HCT116 (cell line): ENCODE measurements around the gene ARIH2. TPM values are rescaled to one million over a fixed set of nuclear protein-coding genes. Genes with fewer than 3 reads are reported as not detected.

ENCODE experiments used
- ATAC-seq: fragments of 200-7000 bp; cut with Tn5 transposase; 2 replicates; pipeline ENCODE4 v1.9.1; 2020; ENCODE audit warnings: mild to moderate bottlenecking, moderate library complexity
- BruUV-seq: library from RNA; stranded (reverse); fragments of 400-500 nt; replicated peaks from 2 replicates; lab custom pipeline; 2021; lab: Mats Ljungman, UMichigan
- CTCF ChIA-PET: fragments of 300-600 bp; sonication (Branson Sonifier 250); formaldehyde crosslinking; loops from one replicate; lab custom pipeline; 2021; ENCODE audit warnings: antibody characterized with exemption; lab: Charles Lee
- POLR2A ChIA-PET: fragments of 300-600, 350-600 bp; sonication (Branson Sonifier 250); formaldehyde crosslinking; loops from one replicate; lab custom pipeline; 2021; ENCODE audit warnings: antibody characterized with exemption; lab: Charles Lee
- RAD21 ChIA-PET, 2 experiments: fragments of 300-600 bp; sonication (Branson Sonifier 250); formaldehyde crosslinking; loops; one replicate each; lab custom pipeline; 2023; ENCODE audit warnings: low total read pairs in 2 of 2; ENCODE audit not compliant: uncharacterized antibody in 2 of 2, unreplicated experiment in 2 of 2, low non-redundant PET in 1 of 2; lab: Charles Lee
- DNase-seq: peaks from one replicate; pipeline ENCODE4 v3.0.0-alpha.2; 2010; ENCODE audit warnings: low read depth, low spot score
- H2AFZ ChIP-seq: fragments of 200-600 bp; shearing (Covaris generic), sonication (generic); 2 replicates; pipeline ENCODE4 v1.6.1; 2017; ENCODE audit warnings: low read depth, mixed run types, mixed read lengths, antibody characterized with exemption, low read length; ENCODE audit not compliant: poor library complexity, severe bottlenecking
- H3K27ac ChIP-seq: 2 replicates; pipeline ENCODE4 v1.5.1; 2012; ENCODE audit warnings: low read depth, low read length
- H3K27me3 ChIP-seq: fragments of 200-600 bp; sonication (generic); 2 replicates; pipeline ENCODE4 v1.6.1; 2016; ENCODE audit warnings: mixed run types, low read length, mixed read lengths; ENCODE audit not compliant: insufficient read depth
- H3K36me3 ChIP-seq, 2 experiments: fragments of 200-500 bp in 1 of 2; fragments of 200-600 bp in 1 of 2; sonication (Bioruptor generic) in 1 of 2; sonication (generic) in 1 of 2; 2 replicates each; pipeline versions ENCODE4 v1.5.1 to v1.6.1; 2014 to 2016; ENCODE audit warnings: low read length in 2 of 2, inconsistent platforms in 1 of 2, mixed read lengths in 1 of 2, mixed run types in 1 of 2; ENCODE audit not compliant: insufficient read depth in 2 of 2, control insufficient read depth in 1 of 2
- H3K4me1 ChIP-seq, 2 experiments: fragments of 200-600 bp in 1 of 2; sonication (generic) in 1 of 2; 2 replicates each; pipeline versions ENCODE4 v1.5.1 to v1.6.1; 2012 to 2017; ENCODE audit warnings: low read length in 2 of 2, inconsistent platforms in 1 of 2, mild to moderate bottlenecking in 1 of 2, mixed read lengths in 1 of 2, mixed run types in 1 of 2, moderate library complexity in 1 of 2; ENCODE audit not compliant: insufficient read depth in 2 of 2, control insufficient read depth in 1 of 2
- H3K4me2 ChIP-seq: fragments of 200-600 bp; sonication (generic); 2 replicates; pipeline ENCODE4 v1.6.1; 2017; ENCODE audit warnings: mixed run types, low read length, mixed read lengths
- H3K4me3 ChIP-seq, 2 experiments: fragments of 200-600 bp in 1 of 2; sonication (generic) in 1 of 2; replicated peaks in 1 of 2; 2 replicates each; pipeline ENCODE4 v1.5.1; 2011 to 2016; ENCODE audit warnings: low read length in 2 of 2, control low read depth in 1 of 2, low read depth in 1 of 2, mild to moderate bottlenecking in 1 of 2, mixed read lengths in 1 of 2, mixed run types in 1 of 2
- H3K79me2 ChIP-seq: fragments of 200-600 bp; sonication (generic); 2 replicates; pipeline ENCODE4 v1.6.1; 2017; ENCODE audit warnings: mild to moderate bottlenecking, mixed run types, low read length, moderate library complexity, mixed read lengths; ENCODE audit not compliant: insufficient read depth
- H3K9ac ChIP-seq: fragments of 200-600 bp; sonication (generic); 2 replicates; pipeline ENCODE4 v1.6.1; 2016; ENCODE audit warnings: low read length, mixed read lengths
- H3K9me2 ChIP-seq: fragments of 200-600 bp; sonication (generic), shearing (Covaris generic); 2 replicates; pipeline ENCODE4 v1.6.1; 2017; ENCODE audit warnings: mixed run types, mild to moderate bottlenecking, moderate library complexity; ENCODE audit not compliant: insufficient read depth
- H3K9me3 ChIP-seq, 2 experiments: fragments of 200-500 bp in 1 of 2; fragments of 200-600 bp in 1 of 2; sonication (Bioruptor generic) in 1 of 2; sonication (generic) in 1 of 2; 2 replicates each; pipeline ENCODE4 v1.6.1; 2014 to 2017; ENCODE audit warnings: low read length in 2 of 2, mixed read lengths in 2 of 2, inconsistent platforms in 1 of 2, low read depth in 1 of 2, mild to moderate bottlenecking in 1 of 2, mixed run types in 1 of 2, moderate library complexity in 1 of 2; ENCODE audit not compliant: control insufficient read depth in 1 of 2, insufficient read depth in 1 of 2
- H4K20me1 ChIP-seq: fragments of 200-600 bp; sonication (generic), shearing (Covaris generic); 2 replicates; pipeline ENCODE4 v1.6.1; 2017; ENCODE audit warnings: mixed run types, mild to moderate bottlenecking, moderate library complexity; ENCODE audit not compliant: insufficient read depth
- POLR2A ChIP-seq: IDR thresholded peaks from 2 replicates; pipeline ENCODE4 v1.7.0; 2011; ENCODE audit warnings: borderline replicate concordance; ENCODE audit not compliant: insufficient read depth, insufficient read length; ENCODE audit errors: extremely low read depth
- POLR2AphosphoS5 ChIP-seq: IDR thresholded peaks from 2 replicates; pipeline ENCODE4 v1.6.1; 2011; ENCODE audit warnings: mild to moderate bottlenecking, low read depth, low read length, moderate library complexity
- SP1 ChIP-seq: IDR thresholded peaks from 2 replicates; pipeline ENCODE4 v1.6.1; 2012; ENCODE audit warnings: low read depth
- intact Hi-C: fragments of 100-400 bp; cut with micrococcal nuclease; formaldehyde crosslinking; loops from 2 replicates; pipeline ENCODE4 v1.10.0; 2022
- total RNA-seq: library from RNA; stranded (reverse); gene quantifications from one replicate; pipeline ENCODE4 v1.2.1, GENCODE V29; 2021; ENCODE audit not compliant: unreplicated experiment
- TF ChIP-seq, protein P1 (sequence below): IDR thresholded peaks from 2 replicates; pipeline ENCODE4 v1.6.1; 2012
- TF ChIP-seq, protein P2 (sequence below): IDR thresholded peaks from 2 replicates; pipeline ENCODE4 v1.6.1; 2011; ENCODE audit warnings: mild to moderate bottlenecking, low read length, moderate library complexity; ENCODE audit not compliant: insufficient replicate concordance; ENCODE audit errors: extremely low read depth

The ARIH2 gene
- total RNA-seq, 1 experiment from 2014 or later: 105 TPM

DNA sequence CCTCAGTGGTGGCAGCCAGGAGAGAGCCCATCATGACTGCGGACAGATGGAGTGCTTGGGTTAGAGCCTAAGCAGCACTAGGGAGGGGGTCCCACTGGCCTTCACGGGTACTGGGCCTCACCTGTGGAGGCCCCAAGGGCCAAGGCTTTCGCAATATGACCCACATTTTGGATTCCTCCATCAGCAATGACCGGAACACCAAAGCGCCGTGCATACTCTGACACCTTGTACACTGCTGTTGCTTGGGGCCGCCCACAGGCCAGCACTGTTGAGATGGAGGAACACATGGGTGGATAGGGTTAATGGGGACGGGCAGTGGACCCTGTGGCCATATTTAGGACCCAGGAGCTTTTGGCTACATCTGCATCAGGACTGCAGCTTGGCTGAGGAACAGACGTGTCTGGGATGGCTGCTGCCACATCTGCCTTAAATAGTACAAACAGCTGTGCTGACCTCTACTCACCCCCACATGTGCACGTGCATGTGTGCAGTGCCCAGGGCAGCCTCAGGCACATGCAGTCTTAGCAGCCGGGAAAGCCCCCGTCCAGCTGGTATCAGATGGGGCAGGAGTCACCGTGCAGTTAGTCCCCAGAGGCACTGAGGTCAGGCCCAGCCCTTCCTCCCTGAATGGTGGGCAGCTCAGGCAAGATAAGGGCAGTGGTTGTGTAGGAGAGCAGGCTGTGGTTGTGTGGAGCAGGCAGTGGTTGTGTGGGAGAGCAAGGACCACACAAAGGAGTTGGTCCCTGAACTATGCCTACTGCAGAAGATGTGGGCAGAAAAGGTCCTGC lies 106.6 kb downstream of the ARIH2 start:
- TF ChIP-seq, protein P1, sequence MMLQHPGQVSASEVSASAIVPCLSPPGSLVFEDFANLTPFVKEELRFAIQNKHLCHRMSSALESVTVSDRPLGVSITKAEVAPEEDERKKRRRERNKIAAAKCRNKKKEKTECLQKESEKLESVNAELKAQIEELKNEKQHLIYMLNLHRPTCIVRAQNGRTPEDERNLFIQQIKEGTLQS: no peak
- peak; percentile 10; the same call in 1 of the 2 replicates for TF ChIP-seq POLR2AphosphoS5
- TF ChIP-seq SP1: no peak
- TF ChIP-seq POLR2A: peak; percentile 3
- TF ChIP-seq, protein P2, sequence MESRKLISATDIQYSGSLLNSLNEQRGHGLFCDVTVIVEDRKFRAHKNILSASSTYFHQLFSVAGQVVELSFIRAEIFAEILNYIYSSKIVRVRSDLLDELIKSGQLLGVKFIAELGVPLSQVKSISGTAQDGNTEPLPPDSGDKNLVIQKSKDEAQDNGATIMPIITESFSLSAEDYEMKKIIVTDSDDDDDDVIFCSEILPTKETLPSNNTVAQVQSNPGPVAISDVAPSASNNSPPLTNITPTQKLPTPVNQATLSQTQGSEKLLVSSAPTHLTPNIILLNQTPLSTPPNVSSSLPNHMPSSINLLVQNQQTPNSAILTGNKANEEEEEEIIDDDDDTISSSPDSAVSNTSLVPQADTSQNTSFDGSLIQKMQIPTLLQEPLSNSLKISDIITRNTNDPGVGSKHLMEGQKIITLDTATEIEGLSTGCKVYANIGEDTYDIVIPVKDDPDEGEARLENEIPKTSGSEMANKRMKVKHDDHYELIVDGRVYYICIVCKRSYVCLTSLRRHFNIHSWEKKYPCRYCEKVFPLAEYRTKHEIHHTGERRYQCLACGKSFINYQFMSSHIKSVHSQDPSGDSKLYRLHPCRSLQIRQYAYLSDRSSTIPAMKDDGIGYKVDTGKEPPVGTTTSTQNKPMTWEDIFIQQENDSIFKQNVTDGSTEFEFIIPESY: no peak
- TF ChIP-seq, all 23 proteins: peak for 2
- no peak for ATAC-seq
- RAD21 ChIA-PET: no interaction called here
- H4K20me1 ChIP-seq: peaks cover 4% of the 10 kb centered on the region; the same call in 1 of the 2 replicates
- H3K9me3 ChIP-seq: no peaks in the 10 kb centered on the region
- intact Hi-C loops: no loop called here
- no peak overlapping the region for H2AFZ ChIP-seq
- peaks cover 18 to 54% of the 10 kb centered on the region in 2 experiments; a peak in 3 of 4 replicates for H3K36me3 ChIP-seq
- POLR2A ChIA-PET: interaction anchor here (0.5 to 2.5 kb wide), 2 partner anchors 18 to 108 kb away, joined by 4 to 8 read pairs; partner anchors contain the start of gene WDR6
- H3K27me3 ChIP-seq: no peaks in the 10 kb centered on the region
- H3K4me3 ChIP-seq: no peak overlapping the region
- DNase-seq: no peak
- no TSS peak for BruUV-seq
- 0 out of 2 replicates have a peak overlapping the region, but pooled peaks have one; percentile 1 for H3K4me2 ChIP-seq
- no peaks in the 10 kb centered on the region for H3K9me2 ChIP-seq
- H3K4me1 ChIP-seq: peaks cover 9 to 54% of the 10 kb centered on the region in 2 experiments; a peak in 3 of 4 replicates
- CTCF ChIA-PET: no interaction called here
- peak overlapping the region; percentile 22 for H3K27ac ChIP-seq
- H3K79me2 ChIP-seq: peaks cover 86% of the 10 kb centered on the region
- H3K9ac ChIP-seq: no peak overlapping the region; the same call in 1 of the 2 replicates
